Medulla oblongata (tissue), 1 donor: ENCODE results near the gene GPC1.

Experiments used
- DNase-seq: peaks from one replicate; pipeline ENCODE4 v3.0.0-alpha.2; 2015; ENCODE audit errors: extremely low spot score

Gene GPC1

GRCh38 chr2:240412975-240413812 is 22.3 kb upstream of the GPC1 start:
- DNase-seq, result no peak

GRCh38 chr2:240413813-240414429 is 21.5 kb upstream of the GPC1 start:
- DNase-seq, result no peak

- DNase-seq, result no peak
Observed at GRCh38 chr2:240416821-240417220, 18.6 kb upstream of the GPC1 start.

GRCh38 chr2:240418311-240418710 is 17.2 kb upstream of the GPC1 start:
- no peak for DNase-seq

DNA sequence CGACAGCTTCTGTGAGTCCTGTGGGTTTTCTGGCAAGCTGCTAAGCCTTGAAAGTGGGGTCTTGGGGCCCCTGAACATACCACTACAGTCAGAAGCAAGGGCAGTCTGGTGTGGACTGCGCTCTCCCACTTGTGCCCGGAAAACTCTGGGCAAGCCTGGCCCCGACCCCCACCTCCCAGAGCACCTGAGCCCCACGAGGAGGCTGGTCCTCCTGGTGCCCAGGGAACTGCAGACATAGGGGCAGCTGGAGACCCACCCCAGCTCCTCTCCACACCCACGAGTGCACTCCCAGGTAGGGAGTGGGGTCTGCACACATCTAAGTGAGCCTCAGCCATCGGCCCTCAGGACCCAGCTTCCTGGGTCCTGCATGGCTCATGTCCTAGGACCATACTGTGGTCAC is 16.2 kb upstream of the GPC1 start:
- no peak for DNase-seq

DNA sequence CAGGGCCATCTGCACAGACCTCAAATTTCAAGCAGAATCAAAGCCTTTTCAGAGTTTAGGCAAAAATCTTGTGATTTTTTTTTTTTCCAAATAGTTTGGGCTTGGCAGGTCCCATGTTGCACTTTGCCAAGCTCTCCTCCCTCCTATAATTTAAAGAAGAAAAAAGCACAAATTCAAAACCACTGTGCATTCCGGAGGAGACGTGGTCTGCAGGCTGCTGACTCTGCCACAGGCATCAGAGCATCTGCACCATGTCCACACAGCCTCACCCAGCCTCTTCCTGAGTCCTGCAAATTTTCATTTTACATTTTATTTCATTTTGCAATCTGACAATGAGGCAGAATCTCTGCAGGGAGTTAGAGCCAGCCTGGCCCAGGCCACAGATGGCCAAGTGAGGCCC is 15.7 kb upstream of the GPC1 start:
- DNase-seq, result no peak

GRCh38 chr2:240420206-240421104 is 15.0 kb upstream of the GPC1 start:
- no peak for DNase-seq

GRCh38 chr2:240421381-240421780 is 14.1 kb upstream of the GPC1 start:
- no peak for DNase-seq

DNA sequence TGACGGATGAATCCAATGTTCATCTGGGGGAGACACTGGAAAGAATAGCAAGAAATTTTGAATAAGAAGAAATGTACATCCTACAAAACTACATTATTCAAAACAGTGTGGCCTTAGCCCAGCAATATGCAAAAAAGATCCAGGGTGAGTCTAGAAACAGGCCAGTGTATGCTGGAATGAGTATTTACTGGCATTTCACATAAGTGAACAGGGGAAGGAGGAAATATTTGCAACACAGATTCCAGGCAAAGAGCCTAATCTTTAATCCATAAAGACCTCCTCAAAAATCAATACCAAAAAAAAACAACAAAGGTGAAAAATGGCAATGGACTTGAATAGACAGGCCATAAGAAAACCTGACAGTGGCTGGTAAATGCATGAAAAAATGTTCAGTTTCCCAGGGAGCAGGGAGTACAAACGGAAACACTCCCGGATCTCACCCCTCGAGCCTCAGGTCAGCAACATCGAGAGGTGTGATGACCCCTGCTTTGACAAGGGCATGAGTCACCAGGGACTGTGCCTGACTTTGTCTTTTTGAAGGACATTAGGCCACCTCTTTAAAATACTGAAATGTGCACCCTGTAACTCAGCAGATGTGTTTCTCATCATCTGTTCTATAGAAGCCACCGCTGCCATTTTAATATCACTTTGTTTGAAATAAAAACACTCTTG is 12.7 kb upstream of the GPC1 start:
- no peak for DNase-seq

GRCh38 chr2:240423788-240424191 is 11.7 kb upstream of the GPC1 start:
- DNase-seq, result no peak

GRCh38 chr2:240424341-240425235 is 10.9 kb upstream of the GPC1 start:
- DNase-seq, result no peak

GRCh38 chr2:240425236-240425615 is 10.2 kb upstream of the GPC1 start:
- no peak for DNase-seq

- no peak for DNase-seq
Observed at GRCh38 chr2:240425697-240426096, 9.8 kb upstream of the GPC1 start.

GRCh38 chr2:240426845-240427721 is 8.4 kb upstream of the GPC1 start:
- DNase-seq, result no peak

GRCh38 chr2:240427729-240428128 is 7.7 kb upstream of the GPC1 start:
- no peak for DNase-seq

DNA sequence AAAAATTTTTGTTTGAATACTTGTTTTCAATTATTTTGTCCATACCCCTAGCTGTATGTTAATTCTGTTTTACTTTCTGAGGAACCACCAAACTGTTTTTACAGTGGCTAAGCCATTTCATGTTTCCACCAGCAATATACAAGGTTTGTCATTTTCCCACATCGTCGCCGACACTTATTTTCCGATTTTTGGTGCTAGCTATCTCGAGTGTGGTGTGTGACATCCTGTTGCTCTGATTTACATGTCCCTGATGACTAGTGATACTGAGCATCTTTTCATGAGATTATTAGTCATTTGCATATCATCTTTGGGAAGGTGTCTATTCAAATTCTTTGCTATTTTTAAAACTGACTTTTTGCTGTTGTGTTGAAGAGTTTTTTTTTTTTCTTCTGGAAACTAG is 7.2 kb upstream of the GPC1 start:
- DNase-seq, result no peak

GRCh38 chr2:240429341-240429871 is 6.1 kb upstream of the GPC1 start:
- no peak for DNase-seq

GRCh38 chr2:240429872-240430491 is 5.5 kb upstream of the GPC1 start:
- DNase-seq, result no peak

DNA sequence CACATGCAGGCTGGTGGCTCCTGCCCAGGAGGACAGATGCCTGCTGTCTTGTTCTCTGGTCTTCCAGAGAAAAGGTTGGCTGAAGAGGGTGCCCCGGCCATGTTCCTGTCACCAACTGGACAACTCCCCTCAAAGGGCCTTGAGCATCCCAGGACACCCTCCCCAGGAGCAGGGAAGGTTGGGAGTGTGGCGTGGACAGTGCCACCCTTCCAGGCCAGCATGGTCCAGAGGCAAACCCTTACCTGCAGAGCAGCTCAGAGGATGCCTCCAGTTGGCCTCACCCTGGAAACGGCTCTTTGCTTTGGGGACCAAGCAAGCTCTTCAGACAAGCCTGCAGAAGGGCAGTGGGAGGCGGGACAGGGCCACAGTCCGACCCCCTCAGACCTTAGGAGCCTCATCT is 4.9 kb upstream of the GPC1 start:
- no peak for DNase-seq
